K562 (cell line): ENCODE measurements around the gene PCDH19. TPM values are rescaled to one million over a fixed set of nuclear protein-coding genes. Genes with fewer than 3 reads are reported as not detected.

Experiments
- ATAC-seq: fragments of 200-7000 bp; cut with Tn5 transposase; 3 replicates; pipeline ENCODE4 v1.9.1; 2020; ENCODE audit warnings: moderate library complexity
- BruUV-seq: library from RNA; stranded (reverse); fragments of 400-500 nt; replicated peaks from 2 replicates; lab custom pipeline; 2021; lab: Mats Ljungman, UMichigan
- CTCF ChIA-PET: fragments of 300-600 bp; formaldehyde crosslinking; extraction: SDS; loops from one replicate; lab custom pipeline; 2021; ENCODE audit warnings: low intra/inter-chr PET ratio; lab: Yijun Ruan, JAX
- POLR2A ChIA-PET: fragments of 300-600, 350-650 bp; sonication (Branson Sonifier 250); formaldehyde crosslinking; extraction: SDS; loops from one replicate; lab custom pipeline; 2021; ENCODE audit warnings: antibody characterized with exemption, inconsistent platforms; lab: Yijun Ruan, JAX
- DNase-seq, 4 experiments: peaks; one replicate each; pipeline versions ENCODE4 v3.0.0 to v3.0.0-alpha.2; 2011 to 2018; ENCODE audit warnings: low spot score in 3 of 4, mixed read lengths in 3 of 4; ENCODE audit errors: extremely low read depth in 1 of 4
- FAIRE-seq: peaks from 2 replicates; lab custom pipeline; 2011; peaks lifted over from hg19 to GRCh38; lab: Jason Lieb, UNC
- H2AFZ ChIP-seq: 2 replicates; pipeline ENCODE4 v1.6.0; 2011; ENCODE audit warnings: low read depth, low read length, control low read depth, inconsistent platforms
- H3K27ac ChIP-seq: fragments of 200-600 bp; 3 replicates; pipeline ENCODE4 v1.8.0; 2011; ENCODE audit warnings: low read depth, mild to moderate bottlenecking, control low read depth, inconsistent platforms, low read length, moderate library complexity, mixed read lengths; ENCODE audit errors: extremely low read depth
- H3K27me3 ChIP-seq, 2 experiments: fragments of 300-600 bp in 1 of 2; 2 replicates in 1 of 2; 3 replicates in 1 of 2; pipeline versions ENCODE4 v1.6.0 to v1.8.0; 2011; ENCODE audit warnings: inconsistent platforms in 2 of 2, low read length in 2 of 2, mild to moderate bottlenecking in 1 of 2, mixed read lengths in 1 of 2, moderate library complexity in 1 of 2; ENCODE audit not compliant: control insufficient read depth in 2 of 2, insufficient read depth in 2 of 2
- H3K36me3 ChIP-seq: fragments of 300-600 bp; 3 replicates; pipeline ENCODE4 v1.8.0; 2011; ENCODE audit warnings: mild to moderate bottlenecking, low read length, inconsistent platforms; ENCODE audit not compliant: control insufficient read depth, insufficient read depth
- H3K4me1 ChIP-seq, 2 experiments: fragments of 200-600 bp in 1 of 2; replicated peaks in 1 of 2; 2 replicates in 1 of 2; 3 replicates in 1 of 2; pipeline versions ENCODE4 v1.5.1 to v1.8.0; 2011; ENCODE audit warnings: inconsistent platforms in 2 of 2, low read length in 2 of 2, mild to moderate bottlenecking in 1 of 2, mixed read lengths in 1 of 2, moderate library complexity in 1 of 2; ENCODE audit not compliant: control insufficient read depth in 2 of 2, insufficient read depth in 2 of 2
- H3K4me2 ChIP-seq: 2 replicates; pipeline ENCODE4 v1.6.1; 2011; ENCODE audit warnings: low read length, control low read depth, inconsistent platforms, mixed read lengths; ENCODE audit not compliant: insufficient read depth
- H3K4me3 ChIP-seq: fragments of 200-600 bp; sonication (generic), shearing (Covaris generic); 2 replicates; pipeline ENCODE4 v1.5.1; 2016; ENCODE audit warnings: control low read depth, inconsistent platforms
- H3K79me2 ChIP-seq: fragments of 200-600 bp; 3 replicates; pipeline ENCODE4 v1.8.0; 2011; ENCODE audit warnings: low read length, inconsistent platforms; ENCODE audit not compliant: control insufficient read depth, insufficient read depth
- H3K9ac ChIP-seq, 2 experiments: 2 replicates each; pipeline versions ENCODE4 v1.6.0 to v1.6.1; 2011; ENCODE audit warnings: low read depth in 2 of 2, low read length in 2 of 2, control low read depth in 1 of 2, inconsistent platforms in 1 of 2, mild to moderate bottlenecking in 1 of 2, mixed read lengths in 1 of 2; ENCODE audit not compliant: insufficient read depth in 1 of 2
- H3K9me1 ChIP-seq: one replicate; pipeline ENCODE4 v1.6.0; 2011; ENCODE audit warnings: inconsistent platforms, mild to moderate bottlenecking, low read length, moderate library complexity; ENCODE audit not compliant: control insufficient read depth, insufficient read depth
- H3K9me3 ChIP-seq: replicated peaks from 2 replicates; pipeline ENCODE4 v1.5.1; 2011; ENCODE audit warnings: low read depth, low read length, inconsistent platforms; ENCODE audit not compliant: control insufficient read depth, insufficient read depth
- H4K20me1 ChIP-seq: replicated peaks from 2 replicates; pipeline ENCODE4 v1.6.1; 2011; ENCODE audit warnings: low read length, inconsistent platforms, mixed read lengths; ENCODE audit not compliant: control insufficient read depth, insufficient read depth
- BRD9 ChIP-seq: fragments of 450-650 bp; IDR thresholded peaks from 2 replicates; pipeline ENCODE4 v1.6.1; 2018; ENCODE audit warnings: low read depth; ENCODE audit not compliant: partially characterized antibody
- CBFA2T2 ChIP-seq: fragments of 450-650 bp; conservative IDR thresholded peaks from 2 replicates; pipeline ENCODE4 v1.6.1; 2017; ENCODE audit warnings: mild to moderate bottlenecking
- ETV5 ChIP-seq: sonication (generic); formaldehyde crosslinking; IDR thresholded peaks from 2 replicates; pipeline ENCODE4 v1.4.0; 2020; ENCODE audit warnings: low read depth, mild to moderate bottlenecking, missing genetic modification reagents
- ETV6 ChIP-seq, 3 experiments: fragments of 150-350 bp in 1 of 3; sonication (generic) in 1 of 3; formaldehyde crosslinking in 1 of 3; IDR thresholded peaks; 2 replicates each; pipeline versions ENCODE4 v1.6.1 to v1.8.0; 2014 to 2022; ENCODE audit warnings: borderline replicate concordance in 2 of 3, low read depth in 2 of 3, antibody characterized with exemption in 1 of 3, low read length in 1 of 3, mild to moderate bottlenecking in 1 of 3, missing genetic modification reagents in 1 of 3
- MBD2 ChIP-seq: sonication (generic); IDR thresholded peaks from 2 replicates; pipeline ENCODE4 v1.6.1; 2016; ENCODE audit warnings: low read depth, borderline replicate concordance
- MCM5 ChIP-seq: fragments of 450-650 bp; IDR thresholded peaks from 2 replicates; pipeline ENCODE4 v1.6.1; 2016; ENCODE audit warnings: low read depth
- NR3C1 ChIP-seq: sonication (generic); formaldehyde crosslinking; IDR thresholded peaks from 2 replicates; pipeline ENCODE4 v1.8.1; 2022; ENCODE audit warnings: missing genetic modification reagents
- SMAD2 ChIP-seq: fragments of 150-350 bp; IDR thresholded peaks from 2 replicates; pipeline ENCODE4 v1.6.1; 2014; ENCODE audit warnings: low read depth, mild to moderate bottlenecking, low read length
- TCF7 ChIP-seq: sonication (generic); IDR thresholded peaks from 2 replicates; pipeline ENCODE4 v1.6.1; 2016; ENCODE audit warnings: antibody characterized with exemption, borderline replicate concordance
- THAP12 ChIP-seq: fragments of 250-450 bp; sonication (Bioruptor Pico); IDR thresholded peaks from 2 replicates; pipeline ENCODE4 v1.9.0; 2021; ENCODE audit warnings: mild to moderate bottlenecking, inconsistent platforms
- XRCC3 ChIP-seq: fragments of 450-650 bp; IDR thresholded peaks from 2 replicates; pipeline ENCODE4 v1.6.1; 2017; ENCODE audit warnings: mild to moderate bottlenecking, moderate library complexity
- ZSCAN29 ChIP-seq: fragments of 450-650 bp; IDR thresholded peaks from 2 replicates; pipeline ENCODE4 v1.6.1; 2017
- WGBS: fragments of 100-300 bp; shearing (Covaris generic); methylation state at CpG from one replicate; pipeline ENCODE4 v1.1.6; 2016; ENCODE audit warnings: low coverage, mixed read lengths; ENCODE audit not compliant: insufficient coverage; ENCODE audit errors: missing lambda C conversion rate; 5-methylcytosine and 5-hydroxymethylcytosine counted together
- in situ Hi-C: fragments of 300-500 bp; cut with MboI; formaldehyde crosslinking; loops from 4 replicates; pipeline ENCODE4 v1.15.0; 2018; ENCODE audit warnings: inconsistent platforms, mixed read lengths
- intact Hi-C: fragments of 100-400 bp; cut with micrococcal nuclease; formaldehyde crosslinking; loops from 2 replicates; pipeline ENCODE4 v1.14.2; 2022
- polyA plus RNA-seq, 8 experiments: library from polyadenylated mRNA; depleted of rRNA in 4 of 8; stranded (reverse) in 5 of 8; unstranded in 3 of 8; fragments of >200 nt; fragmentation: Nextera tagmentation in 2 of 8; fragmentation: Illumina TruSeq in 1 of 8; extraction: Ambion mirVana in 2 of 8; extraction: Trizol in 1 of 8; gene quantifications; 2 replicates each; pipeline versions ENCODE4 v1.2.1 to v1.2.3, GENCODE V29; 2011 to 2014; ENCODE audit warnings: inconsistent platforms in 1 of 8, missing spikeins in 1 of 8
- total RNA-seq, 7 experiments: library from RNA; depleted of rRNA in 6 of 7; stranded (reverse); fragments of >200 nt in 6 of 7; fragmentation: Illumina TruSeq in 2 of 7; extraction: Trizol in 2 of 7; gene quantifications; 2 replicates each; pipeline versions ENCODE4 v1.2.1 to v1.2.3, GENCODE V29; 2011 to 2021; ENCODE audit warnings: low replicate concordance in 1 of 7
- TF ChIP-seq, protein P1 (sequence below): sonication (generic); formaldehyde crosslinking; IDR thresholded peaks from 2 replicates; pipeline ENCODE4 v1.8.0; 2023; ENCODE audit warnings: mild to moderate bottlenecking, missing genetic modification reagents

PCDH19 gene
- total and polyA plus RNA-seq, 9 of the 15 experiments (the other 6 are each of a cell fraction or from before 2014, with no cell fraction given), result not detected

DNA sequence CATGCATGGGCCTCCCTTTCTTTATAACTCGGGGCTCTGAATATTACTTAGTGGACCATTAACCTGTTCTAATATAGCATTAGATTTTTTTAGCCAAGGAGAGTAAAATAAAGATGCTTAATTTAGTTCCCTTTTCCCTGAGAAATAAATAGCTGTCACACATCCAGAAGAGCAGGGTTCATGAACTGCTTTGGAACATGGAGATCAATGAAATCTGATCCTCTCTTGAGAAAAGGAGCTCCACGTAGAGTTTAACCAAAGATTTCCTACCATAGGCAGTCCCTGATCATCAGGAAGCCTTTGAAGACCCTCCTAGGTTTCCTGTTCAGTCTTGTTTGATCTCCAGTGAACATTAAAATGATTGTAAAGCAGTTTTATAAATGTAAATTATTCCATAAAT lies 8.5 kb upstream of the PCDH19 start:
- no peaks in the 10 kb centered on the region for H4K20me1 ChIP-seq
- ChIA-PET CTCF (no interaction called here), POLR2A (no interaction called here)
- no peak overlapping the region for H2AFZ ChIP-seq
- H3K27me3 ChIP-seq, result no peaks in the 10 kb centered on the region
- no peaks in the 10 kb centered on the region for H3K9me1 ChIP-seq
- no peak overlapping the region for H3K27ac ChIP-seq
- 0% methylated on average over 2 of the region's 2 CpGs for WGBS
- ATAC-seq (no peak), DNase-seq (no peak), FAIRE-seq (no peak)
- no peak overlapping the region for H3K9ac ChIP-seq
- no peak overlapping the region for H3K4me3 ChIP-seq
- H3K9me3 ChIP-seq, result no peaks in the 10 kb centered on the region
- in situ Hi-C loops, result no loop called here
- intact Hi-C loops, result no loop called here
- no peaks in the 10 kb centered on the region for H3K4me1 ChIP-seq
- no peaks in the 10 kb centered on the region for H3K36me3 ChIP-seq
- H3K79me2 ChIP-seq, result no peaks in the 10 kb centered on the region
- H3K4me2 ChIP-seq, result no peak overlapping the region
- no TSS peak for BruUV-seq
- no peak for TF ChIP-seq MBD2
- no peak for TF ChIP-seq NR3C1 (CRISPR knock-in tag)
- TF ChIP-seq XRCC3, result no peak
- no peak for TF ChIP-seq ETV6 (IDR thresholded peaks at IDR 0.05; ENCODE audit: borderline replicate concordance in 1 of 2, low read depth in 2 of 2, low read length in 1 of 2)
- TF ChIP-seq ETV6 (CRISPR knock-in tag; IDR thresholded peaks at IDR 0.05; ENCODE audit: borderline replicate concordance), result no peak
- TF ChIP-seq CBFA2T2, result no peak
- no peak for TF ChIP-seq MCM5
- no peak for TF ChIP-seq SMAD2
- no peak for TF ChIP-seq ZSCAN29
- no peak for TF ChIP-seq THAP12 (CRISPR knock-in tag)
- no peak for TF ChIP-seq TCF7
- TF ChIP-seq ETV5, result no peak
- TF ChIP-seq, protein P1, sequence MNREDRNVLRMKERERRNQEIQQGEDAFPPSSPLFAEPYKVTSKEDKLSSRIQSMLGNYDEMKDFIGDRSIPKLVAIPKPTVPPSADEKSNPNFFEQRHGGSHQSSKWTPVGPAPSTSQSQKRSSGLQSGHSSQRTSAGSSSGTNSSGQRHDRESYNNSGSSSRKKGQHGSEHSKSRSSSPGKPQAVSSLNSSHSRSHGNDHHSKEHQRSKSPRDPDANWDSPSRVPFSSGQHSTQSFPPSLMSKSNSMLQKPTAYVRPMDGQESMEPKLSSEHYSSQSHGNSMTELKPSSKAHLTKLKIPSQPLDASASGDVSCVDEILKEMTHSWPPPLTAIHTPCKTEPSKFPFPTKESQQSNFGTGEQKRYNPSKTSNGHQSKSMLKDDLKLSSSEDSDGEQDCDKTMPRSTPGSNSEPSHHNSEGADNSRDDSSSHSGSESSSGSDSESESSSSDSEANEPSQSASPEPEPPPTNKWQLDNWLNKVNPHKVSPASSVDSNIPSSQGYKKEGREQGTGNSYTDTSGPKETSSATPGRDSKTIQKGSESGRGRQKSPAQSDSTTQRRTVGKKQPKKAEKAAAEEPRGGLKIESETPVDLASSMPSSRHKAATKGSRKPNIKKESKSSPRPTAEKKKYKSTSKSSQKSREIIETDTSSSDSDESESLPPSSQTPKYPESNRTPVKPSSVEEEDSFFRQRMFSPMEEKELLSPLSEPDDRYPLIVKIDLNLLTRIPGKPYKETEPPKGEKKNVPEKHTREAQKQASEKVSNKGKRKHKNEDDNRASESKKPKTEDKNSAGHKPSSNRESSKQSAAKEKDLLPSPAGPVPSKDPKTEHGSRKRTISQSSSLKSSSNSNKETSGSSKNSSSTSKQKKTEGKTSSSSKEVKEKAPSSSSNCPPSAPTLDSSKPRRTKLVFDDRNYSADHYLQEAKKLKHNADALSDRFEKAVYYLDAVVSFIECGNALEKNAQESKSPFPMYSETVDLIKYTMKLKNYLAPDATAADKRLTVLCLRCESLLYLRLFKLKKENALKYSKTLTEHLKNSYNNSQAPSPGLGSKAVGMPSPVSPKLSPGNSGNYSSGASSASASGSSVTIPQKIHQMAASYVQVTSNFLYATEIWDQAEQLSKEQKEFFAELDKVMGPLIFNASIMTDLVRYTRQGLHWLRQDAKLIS (CRISPR knock-in tag), result no peak
- TF ChIP-seq BRD9, result no peak
